HepG2 (cell line): ENCODE data around the gene DLG4. TPM values are rescaled to one million over a fixed set of nuclear protein-coding genes. Genes with fewer than 3 reads are reported as not detected.

Source experiments
- ELF3 ChIP-seq: IDR thresholded peaks from 2 replicates; pipeline ENCODE4 v1.6.1; 2016; ENCODE audit warnings: missing genetic modification reagents, missing compliant biosample characterization
- HDAC1 ChIP-seq: sonication (generic); formaldehyde crosslinking; IDR thresholded peaks from 2 replicates; pipeline ENCODE4 v1.5.1; 2020; ENCODE audit warnings: mild to moderate bottlenecking, missing genetic modification reagents
- KMT2A ChIP-seq: sonication (generic); formaldehyde crosslinking; IDR thresholded peaks from 2 replicates; pipeline ENCODE4 v1.4.0; 2020; ENCODE audit warnings: missing genetic modification reagents
- MTF1 ChIP-seq: sonication (generic); formaldehyde crosslinking; IDR thresholded peaks from 2 replicates; pipeline ENCODE4 v1.5.0; 2020; ENCODE audit warnings: missing genetic modification reagents
- RFX1 ChIP-seq: fragments of 450-650 bp; IDR thresholded peaks from 2 replicates; pipeline ENCODE4 v1.6.1; 2017
- ZC3H4 ChIP-seq: sonication (generic); formaldehyde crosslinking; IDR thresholded peaks from 2 replicates; pipeline ENCODE4 v1.4.0; 2020; ENCODE audit warnings: missing genetic modification reagents, borderline replicate concordance
- ZNF44 ChIP-seq: sonication (generic); formaldehyde crosslinking; IDR thresholded peaks from 2 replicates; pipeline ENCODE4 v1.5.1; 2020; ENCODE audit warnings: mild to moderate bottlenecking, missing genetic modification reagents
- polyA plus RNA-seq, 8 experiments: library from polyadenylated mRNA; depleted of rRNA in 3 of 8; stranded (reverse) in 7 of 8; unstranded in 1 of 8; fragments of >200 nt; fragmentation: Illumina TruSeq in 4 of 8; extraction: Trizol in 4 of 8; gene quantifications; 2 replicates each; pipeline versions ENCODE4 v1.2.1 to v1.2.3, GENCODE V29; 2011 to 2016; ENCODE audit warnings: low read depth in 4 of 8, missing spikeins in 1 of 8, mixed read lengths in 1 of 8; ENCODE audit not compliant: insufficient read depth in 1 of 8
- total RNA-seq, 5 experiments: library from RNA; depleted of rRNA; stranded (reverse); fragments of >200 nt; fragmentation: Illumina TruSeq; extraction: Trizol; gene quantifications; 2 replicates each; pipeline ENCODE4 v1.2.3, GENCODE V29; 2016; ENCODE audit warnings: low read depth in 1 of 5
- TF ChIP-seq, protein P1 (sequence below): sonication (generic); formaldehyde crosslinking; IDR thresholded peaks from 2 replicates; pipeline ENCODE4 v1.4.0; 2020; ENCODE audit warnings: missing genetic modification reagents
- TF ChIP-seq, protein P2 (sequence below): sonication (generic); formaldehyde crosslinking; IDR thresholded peaks from one replicate; pipeline ENCODE4 v1.5.1; 2020; ENCODE audit warnings: mild to moderate bottlenecking, missing genetic modification reagents; ENCODE audit errors: not compliant biosample characterization
- TF ChIP-seq, protein P3 (sequence below): sonication (generic); formaldehyde crosslinking; IDR thresholded peaks from 2 replicates; pipeline ENCODE4 v1.5.0; 2020; ENCODE audit warnings: missing genetic modification reagents, mild to moderate bottlenecking, borderline replicate concordance
- TF ChIP-seq, protein P4 (sequence below), 2 experiments: sonication (generic) in 1 of 2; formaldehyde crosslinking in 1 of 2; IDR thresholded peaks; 2 replicates each; pipeline versions ENCODE4 v1.5.1 to v1.6.1; 2011 to 2020; ENCODE audit warnings: borderline replicate concordance in 1 of 2, low read depth in 1 of 2, low read length in 1 of 2, mild to moderate bottlenecking in 1 of 2, missing genetic modification reagents in 1 of 2, moderate library complexity in 1 of 2
- TF ChIP-seq, protein P5 (sequence below): sonication (generic); formaldehyde crosslinking; IDR thresholded peaks from 2 replicates; pipeline ENCODE4 v1.8.0; 2022; ENCODE audit warnings: mild to moderate bottlenecking, missing genetic modification reagents, moderate library complexity

Gene DLG4
- total and polyA plus RNA-seq, 2 of the 13 experiments (the other 11 are each of a cell fraction or from before 2014, with no cell fraction given): 0.71 to 4.3 TPM

DNA sequence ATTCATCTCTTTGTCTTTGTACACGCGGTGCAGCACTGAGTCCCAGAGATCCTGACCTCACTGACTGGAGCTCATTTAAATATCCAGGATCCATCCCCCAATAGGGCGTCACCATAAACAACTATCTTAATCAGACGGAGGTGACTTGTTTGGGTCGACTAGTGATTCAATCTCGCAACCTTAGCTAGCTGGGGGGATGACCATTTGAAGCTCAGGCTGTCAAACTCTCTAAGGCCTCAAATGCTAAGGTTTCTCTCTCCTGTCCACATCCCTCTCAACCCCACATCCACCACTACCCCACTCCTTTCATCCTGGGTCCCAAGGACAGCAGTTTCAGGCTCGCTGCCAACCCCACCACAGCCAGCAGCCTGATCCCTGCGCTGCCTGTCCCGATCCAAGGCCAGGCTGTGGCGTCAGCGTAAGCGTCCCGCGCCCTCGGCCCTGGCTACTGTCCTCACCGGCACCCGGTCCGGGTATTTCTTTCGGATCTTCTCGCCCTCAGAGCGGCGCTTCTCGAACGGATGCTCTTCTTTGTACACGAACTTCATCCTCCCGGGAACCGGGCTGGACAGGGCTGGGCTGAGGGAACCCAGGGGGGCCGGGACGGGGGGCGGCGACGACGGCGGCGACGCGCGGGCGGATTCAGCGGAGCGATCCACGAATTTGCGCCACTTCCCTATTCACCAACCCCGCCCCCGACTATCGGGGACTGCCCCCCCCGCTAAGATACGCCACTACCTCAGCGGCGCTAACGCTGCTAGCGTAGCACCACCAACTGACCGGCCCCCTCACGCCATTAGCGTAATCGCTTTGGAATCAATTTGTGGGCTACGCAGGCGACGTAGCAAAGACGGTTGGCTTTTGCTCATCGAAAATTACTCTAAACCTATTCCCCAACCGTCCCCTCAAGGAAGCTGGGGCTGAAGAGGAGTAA, 22.4 kb upstream of the DLG4 start, which contains the start of gene GABARAP (continued):
- TF ChIP-seq HDAC1 (CRISPR knock-in tag): peak; percentile 86
- TF ChIP-seq, protein P1, sequence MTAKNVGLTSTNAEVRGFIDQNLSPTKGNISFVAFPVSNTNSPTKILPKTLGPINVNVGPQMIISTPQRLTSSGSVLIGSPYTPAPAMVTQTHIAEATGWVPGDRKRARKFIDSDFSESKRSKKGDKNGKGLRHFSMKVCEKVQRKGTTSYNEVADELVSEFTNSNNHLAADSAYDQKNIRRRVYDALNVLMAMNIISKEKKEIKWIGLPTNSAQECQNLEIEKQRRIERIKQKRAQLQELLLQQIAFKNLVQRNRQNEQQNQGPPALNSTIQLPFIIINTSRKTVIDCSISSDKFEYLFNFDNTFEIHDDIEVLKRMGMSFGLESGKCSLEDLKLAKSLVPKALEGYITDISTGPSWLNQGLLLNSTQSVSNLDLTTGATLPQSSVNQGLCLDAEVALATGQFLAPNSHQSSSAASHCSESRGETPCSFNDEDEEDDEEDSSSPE (CRISPR knock-in tag): no peak
- 0 out of 2 replicates have a peak, but pooled peaks have one; percentile 6 for TF ChIP-seq ZC3H4
- peak; percentile 91 for TF ChIP-seq ELF3 (CRISPR knock-in tag)
- no peak for TF ChIP-seq RFX1
- TF ChIP-seq, protein P2, sequence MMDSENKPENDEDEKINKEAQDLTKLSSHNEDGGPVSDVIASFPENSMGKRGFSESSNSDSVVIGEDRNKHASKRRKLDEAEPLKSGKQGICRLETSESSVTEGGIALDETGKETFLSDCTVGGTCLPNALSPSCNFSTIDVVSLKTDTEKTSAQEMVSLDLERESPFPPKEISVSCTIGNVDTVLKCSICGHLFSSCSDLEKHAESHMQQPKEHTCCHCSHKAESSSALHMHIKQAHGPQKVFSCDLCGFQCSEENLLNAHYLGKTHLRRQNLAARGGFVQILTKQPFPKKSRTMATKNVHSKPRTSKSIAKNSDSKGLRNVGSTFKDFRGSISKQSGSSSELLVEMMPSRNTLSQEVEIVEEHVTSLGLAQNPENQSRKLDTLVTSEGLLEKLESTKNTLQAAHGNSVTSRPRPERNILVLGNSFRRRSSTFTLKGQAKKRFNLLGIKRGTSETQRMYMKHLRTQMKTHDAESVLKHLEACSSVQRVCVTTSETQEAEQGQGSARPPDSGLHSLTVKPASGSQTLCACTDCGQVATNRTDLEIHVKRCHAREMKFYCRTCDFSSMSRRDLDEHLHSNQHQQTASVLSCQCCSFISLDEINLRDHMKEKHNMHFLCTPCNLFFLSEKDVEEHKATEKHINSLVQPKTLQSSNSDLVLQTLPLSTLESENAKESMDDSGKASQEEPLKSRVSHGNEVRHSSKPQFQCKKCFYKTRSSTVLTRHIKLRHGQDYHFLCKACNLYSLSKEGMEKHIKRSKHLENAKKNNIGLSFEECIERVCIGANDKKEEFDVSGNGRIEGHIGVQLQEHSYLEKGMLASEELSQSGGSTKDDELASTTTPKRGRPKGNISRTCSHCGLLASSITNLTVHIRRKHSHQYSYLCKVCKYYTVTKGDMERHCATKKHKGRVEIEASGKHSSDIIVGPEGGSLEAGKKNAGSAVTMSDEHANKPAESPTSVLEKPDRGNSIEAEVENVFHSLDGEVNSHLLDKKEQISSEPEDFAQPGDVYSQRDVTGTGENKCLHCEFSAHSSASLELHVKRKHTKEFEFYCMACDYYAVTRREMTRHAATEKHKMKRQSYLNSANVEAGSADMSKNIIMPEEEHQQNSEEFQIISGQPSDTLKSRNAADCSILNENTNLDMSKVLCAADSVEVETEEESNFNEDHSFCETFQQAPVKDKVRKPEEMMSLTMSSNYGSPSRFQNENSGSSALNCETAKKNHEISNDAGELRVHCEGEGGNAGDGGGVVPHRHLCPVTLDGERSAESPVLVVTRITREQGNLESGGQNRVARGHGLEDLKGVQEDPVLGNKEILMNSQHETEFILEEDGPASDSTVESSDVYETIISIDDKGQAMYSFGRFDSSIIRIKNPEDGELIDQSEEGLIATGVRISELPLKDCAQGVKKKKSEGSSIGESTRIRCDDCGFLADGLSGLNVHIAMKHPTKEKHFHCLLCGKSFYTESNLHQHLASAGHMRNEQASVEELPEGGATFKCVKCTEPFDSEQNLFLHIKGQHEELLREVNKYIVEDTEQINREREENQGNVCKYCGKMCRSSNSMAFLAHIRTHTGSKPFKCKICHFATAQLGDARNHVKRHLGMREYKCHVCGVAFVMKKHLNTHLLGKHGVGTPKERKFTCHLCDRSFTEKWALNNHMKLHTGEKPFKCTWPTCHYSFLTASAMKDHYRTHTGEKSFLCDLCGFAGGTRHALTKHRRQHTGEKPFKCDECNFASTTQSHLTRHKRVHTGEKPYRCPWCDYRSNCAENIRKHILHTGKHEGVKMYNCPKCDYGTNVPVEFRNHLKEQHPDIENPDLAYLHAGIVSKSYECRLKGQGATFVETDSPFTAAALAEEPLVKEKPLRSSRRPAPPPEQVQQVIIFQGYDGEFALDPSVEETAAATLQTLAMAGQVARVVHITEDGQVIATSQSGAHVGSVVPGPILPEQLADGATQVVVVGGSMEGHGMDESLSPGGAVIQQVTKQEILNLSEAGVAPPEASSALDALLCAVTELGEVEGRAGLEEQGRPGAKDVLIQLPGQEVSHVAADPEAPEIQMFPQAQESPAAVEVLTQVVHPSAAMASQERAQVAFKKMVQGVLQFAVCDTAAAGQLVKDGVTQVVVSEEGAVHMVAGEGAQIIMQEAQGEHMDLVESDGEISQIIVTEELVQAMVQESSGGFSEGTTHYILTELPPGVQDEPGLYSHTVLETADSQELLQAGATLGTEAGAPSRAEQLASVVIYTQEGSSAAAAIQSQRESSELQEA: no peak
- TF ChIP-seq ZNF44: 0 out of 2 replicates have a peak, but pooled peaks have one; percentile 53
- no peak for TF ChIP-seq MTF1 (CRISPR knock-in tag)
- TF ChIP-seq, protein P3, sequence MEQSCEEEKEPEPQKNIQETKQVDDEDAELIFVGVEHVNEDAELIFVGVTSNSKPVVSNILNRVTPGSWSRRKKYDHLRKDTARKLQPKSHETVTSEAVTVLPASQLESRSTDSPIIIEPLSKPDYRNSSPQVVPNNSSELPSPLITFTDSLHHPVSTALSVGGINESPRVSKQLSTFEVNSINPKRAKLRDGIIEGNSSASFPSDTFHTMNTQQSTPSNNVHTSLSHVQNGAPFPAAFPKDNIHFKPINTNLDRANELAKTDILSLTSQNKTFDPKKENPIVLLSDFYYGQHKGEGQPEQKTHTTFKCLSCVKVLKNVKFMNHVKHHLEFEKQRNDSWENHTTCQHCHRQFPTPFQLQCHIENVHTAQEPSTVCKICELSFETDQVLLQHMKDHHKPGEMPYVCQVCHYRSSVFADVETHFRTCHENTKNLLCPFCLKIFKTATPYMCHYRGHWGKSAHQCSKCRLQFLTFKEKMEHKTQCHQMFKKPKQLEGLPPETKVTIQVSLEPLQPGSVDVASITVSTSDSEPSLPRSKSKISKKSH (CRISPR knock-in tag): peak; percentile 39; the same call in 1 of the 2 replicates
- no peak; the same call in none of the 2 replicates for TF ChIP-seq KMT2A (CRISPR knock-in tag)
- TF ChIP-seq, protein P4, sequence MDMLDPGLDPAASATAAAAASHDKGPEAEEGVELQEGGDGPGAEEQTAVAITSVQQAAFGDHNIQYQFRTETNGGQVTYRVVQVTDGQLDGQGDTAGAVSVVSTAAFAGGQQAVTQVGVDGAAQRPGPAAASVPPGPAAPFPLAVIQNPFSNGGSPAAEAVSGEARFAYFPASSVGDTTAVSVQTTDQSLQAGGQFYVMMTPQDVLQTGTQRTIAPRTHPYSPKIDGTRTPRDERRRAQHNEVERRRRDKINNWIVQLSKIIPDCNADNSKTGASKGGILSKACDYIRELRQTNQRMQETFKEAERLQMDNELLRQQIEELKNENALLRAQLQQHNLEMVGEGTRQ (IDR thresholded peaks at IDR 0.05; ENCODE audit: low read depth, low read length): no peak
- TF ChIP-seq, protein P4 (CRISPR knock-in tag; IDR thresholded peaks at IDR 0.05; ENCODE audit: borderline replicate concordance): no peak
- TF ChIP-seq, protein P5, sequence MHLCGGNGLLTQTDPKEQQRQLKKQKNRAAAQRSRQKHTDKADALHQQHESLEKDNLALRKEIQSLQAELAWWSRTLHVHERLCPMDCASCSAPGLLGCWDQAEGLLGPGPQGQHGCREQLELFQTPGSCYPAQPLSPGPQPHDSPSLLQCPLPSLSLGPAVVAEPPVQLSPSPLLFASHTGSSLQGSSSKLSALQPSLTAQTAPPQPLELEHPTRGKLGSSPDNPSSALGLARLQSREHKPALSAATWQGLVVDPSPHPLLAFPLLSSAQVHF: peak; percentile 36; the same call in 1 of the 2 replicates
